HFFc6 (cell line): ENCODE data around the gene CDH20. TPM values are rescaled to one million over a fixed set of nuclear protein-coding genes. Genes with fewer than 3 reads are reported as not detected.

Experiments used
- DNase-seq: peaks from one replicate; pipeline ENCODE4 v3.0.0-alpha.2; 2018
- H3K27ac Mint-ChIP-seq: 2 replicates; pipeline ENCODE4 v1.8.0; 2020; ENCODE audit warnings: mild to moderate bottlenecking, mixed read lengths
- H3K27me3 Mint-ChIP-seq: 2 replicates; pipeline ENCODE4 v1.8.0; 2021; ENCODE audit warnings: mild to moderate bottlenecking, moderate library complexity, mixed read lengths; ENCODE audit not compliant: insufficient read depth
- H3K36me3 Mint-ChIP-seq: 2 replicates; pipeline ENCODE4 v1.8.0; 2021; ENCODE audit warnings: low read depth, mixed read lengths
- H3K4me1 Mint-ChIP-seq: 2 replicates; pipeline ENCODE4 v1.8.0; 2020; ENCODE audit warnings: low read depth, mixed read lengths
- H3K4me3 Mint-ChIP-seq: 2 replicates; pipeline ENCODE4 v1.8.0; 2020; ENCODE audit warnings: mild to moderate bottlenecking, moderate library complexity, mixed read lengths
- H3K9me3 Mint-ChIP-seq: 2 replicates; pipeline ENCODE4 v1.8.0; 2020; ENCODE audit warnings: mild to moderate bottlenecking, mixed read lengths
- total RNA-seq, 6 experiments: library from RNA; stranded (reverse); fragmentation: NEBNext Ultra II Directional; extraction: Animal tissue kit (Norgen Biotek cat#: 25700); gene quantifications; 2 replicates in 1 of 6; 3 replicates in 5 of 6; pipeline ENCODE4 v1.2.3, GENCODE V29; 2021
- TF ChIP-seq, protein P1 (sequence below): fragments of 200-600 bp; sonication (generic); IDR thresholded peaks from 2 replicates; pipeline ENCODE4 v1.5.0; 2021; ENCODE audit warnings: antibody characterized with exemption, mild to moderate bottlenecking

Gene CDH20
- total RNA-seq, 6 experiments from 2014 or later, result not detected

DNA sequence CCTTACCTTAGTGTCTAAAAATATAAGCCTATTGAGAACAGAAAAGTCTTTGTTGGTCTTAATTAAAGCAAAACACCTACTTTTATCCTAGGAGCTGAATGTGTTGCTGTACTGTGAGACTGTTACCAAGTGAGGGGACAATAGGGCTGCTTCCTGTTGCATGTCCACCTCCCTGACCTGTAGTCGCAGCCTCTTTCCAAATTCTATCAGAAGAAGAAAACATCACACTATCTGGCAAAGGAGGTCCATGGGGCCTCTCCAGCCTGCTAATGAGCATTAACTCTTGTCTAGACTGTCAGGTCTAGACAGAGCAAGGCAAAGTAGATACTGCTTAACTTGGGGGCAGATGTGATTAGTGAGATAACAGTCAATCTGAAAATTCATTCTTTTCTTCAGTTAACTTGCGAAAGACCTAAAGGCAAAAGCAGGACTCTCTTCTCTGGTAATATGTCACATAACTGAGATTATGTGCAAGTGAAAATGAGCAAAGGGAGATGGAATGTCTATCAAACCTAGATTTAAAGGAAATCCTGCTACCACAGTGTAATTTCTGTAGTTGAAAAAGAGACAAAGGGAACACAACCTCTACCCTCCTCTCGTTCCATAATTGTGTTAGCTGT, 66.9 kb downstream of the CDH20 start:
- Mint-ChIP-seq H3K27ac (peak overlapping the region; percentile 83), H3K36me3 (peaks cover 3% of the 10 kb centered on the region; the same call in 1 of the 2 replicates), H3K9me3 (no peaks in the 10 kb centered on the region; the same call in 1 of the 2 replicates), H3K4me1 (peaks cover 51% of the 10 kb centered on the region), H3K27me3 (no peaks in the 10 kb centered on the region), H3K4me3 (peak overlapping the region; percentile 59)
- TF ChIP-seq, protein P1, sequence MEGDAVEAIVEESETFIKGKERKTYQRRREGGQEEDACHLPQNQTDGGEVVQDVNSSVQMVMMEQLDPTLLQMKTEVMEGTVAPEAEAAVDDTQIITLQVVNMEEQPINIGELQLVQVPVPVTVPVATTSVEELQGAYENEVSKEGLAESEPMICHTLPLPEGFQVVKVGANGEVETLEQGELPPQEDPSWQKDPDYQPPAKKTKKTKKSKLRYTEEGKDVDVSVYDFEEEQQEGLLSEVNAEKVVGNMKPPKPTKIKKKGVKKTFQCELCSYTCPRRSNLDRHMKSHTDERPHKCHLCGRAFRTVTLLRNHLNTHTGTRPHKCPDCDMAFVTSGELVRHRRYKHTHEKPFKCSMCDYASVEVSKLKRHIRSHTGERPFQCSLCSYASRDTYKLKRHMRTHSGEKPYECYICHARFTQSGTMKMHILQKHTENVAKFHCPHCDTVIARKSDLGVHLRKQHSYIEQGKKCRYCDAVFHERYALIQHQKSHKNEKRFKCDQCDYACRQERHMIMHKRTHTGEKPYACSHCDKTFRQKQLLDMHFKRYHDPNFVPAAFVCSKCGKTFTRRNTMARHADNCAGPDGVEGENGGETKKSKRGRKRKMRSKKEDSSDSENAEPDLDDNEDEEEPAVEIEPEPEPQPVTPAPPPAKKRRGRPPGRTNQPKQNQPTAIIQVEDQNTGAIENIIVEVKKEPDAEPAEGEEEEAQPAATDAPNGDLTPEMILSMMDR, result no peak
- no peak for DNase-seq

GRCh38 chr18:61400716-61401115, 67.5 kb downstream of the CDH20 start:
- Mint-ChIP-seq H3K36me3 (no peaks in the 10 kb centered on the region), H3K9me3 (no peaks in the 10 kb centered on the region), H3K27me3 (no peaks in the 10 kb centered on the region), H3K4me1 (peaks cover 46% of the 10 kb centered on the region), H3K4me3 (peak overlapping the region; percentile 59), H3K27ac (peak overlapping the region; percentile 83)
- TF ChIP-seq, protein P1, result no peak
- DNase-seq, result peak; percentile 65

DNA sequence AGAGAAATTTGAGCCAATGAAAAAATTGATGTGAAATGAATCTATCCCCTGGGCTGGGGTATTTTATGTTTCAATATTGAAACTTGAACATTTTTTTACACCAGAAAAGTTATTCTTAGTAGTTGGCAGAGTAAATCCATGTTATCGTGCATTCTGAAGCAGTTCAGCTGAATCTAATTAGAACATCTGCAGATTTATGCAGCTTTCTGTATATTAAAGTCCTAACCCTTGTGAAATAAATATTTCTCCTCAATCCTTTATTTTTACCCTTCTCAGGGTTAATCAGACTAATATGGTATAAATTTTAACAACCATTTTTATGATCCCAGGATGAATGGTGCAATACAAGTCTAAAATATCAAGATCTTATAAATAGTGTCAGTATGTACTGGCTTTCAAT, 69.5 kb downstream of the CDH20 start:
- peaks cover 41% of the 10 kb centered on the region for H3K4me1 Mint-ChIP-seq
- no peaks in the 10 kb centered on the region; the same call in 1 of the 2 replicates for H3K27me3 Mint-ChIP-seq
- H3K27ac Mint-ChIP-seq, result no peak overlapping the region
- H3K36me3 Mint-ChIP-seq, result no peaks in the 10 kb centered on the region
- H3K4me3 Mint-ChIP-seq, result no peak overlapping the region
- TF ChIP-seq, protein P1, result no peak
- no peaks in the 10 kb centered on the region for H3K9me3 Mint-ChIP-seq
- no peak for DNase-seq

GRCh38 chr18:61413396-61413795, 80.2 kb downstream of the CDH20 start:
- H3K27me3 Mint-ChIP-seq, result peaks cover 8% of the 10 kb centered on the region
- TF ChIP-seq, protein P1, result no peak
- no peaks in the 10 kb centered on the region for H3K9me3 Mint-ChIP-seq
- no peaks in the 10 kb centered on the region for H3K4me1 Mint-ChIP-seq
- no peak for DNase-seq
- H3K4me3 Mint-ChIP-seq, result no peak overlapping the region
- H3K27ac Mint-ChIP-seq, result no peak overlapping the region
- no peaks in the 10 kb centered on the region for H3K36me3 Mint-ChIP-seq

- H3K27me3 Mint-ChIP-seq, result peaks cover 1% of the 10 kb centered on the region
- H3K4me1 Mint-ChIP-seq, result no peaks in the 10 kb centered on the region
- no peak overlapping the region for H3K4me3 Mint-ChIP-seq
- DNase-seq, result no peak
- no peaks in the 10 kb centered on the region for H3K36me3 Mint-ChIP-seq
- TF ChIP-seq, protein P1, result no peak
- no peak overlapping the region for H3K27ac Mint-ChIP-seq
- no peaks in the 10 kb centered on the region for H3K9me3 Mint-ChIP-seq
Observed at GRCh38 chr18:61414086-61414485, 80.9 kb downstream of the CDH20 start.
